H1 (cell line): ENCODE measurements around the gene FHIT. TPM values are rescaled to one million over a fixed set of nuclear protein-coding genes. Genes with fewer than 3 reads are reported as not detected.

ENCODE experiments used
- CTCF ChIA-PET: fragments of 300-600 bp; sonication (Branson Sonifier 250); formaldehyde crosslinking; loops from one replicate; lab custom pipeline; 2021; ENCODE audit not compliant: partially characterized antibody; lab: Charles Lee
- POLR2A ChIA-PET: fragments of 300-600 bp; sonication (Branson Sonifier 250); formaldehyde crosslinking; loops from one replicate; lab custom pipeline; 2021; ENCODE audit warnings: inconsistent platforms; ENCODE audit not compliant: partially characterized antibody; lab: Charles Lee
- DNase-seq, 2 experiments: peaks; one replicate each; pipeline versions ENCODE4 v3.0.0 to v3.0.0-alpha.2; 2010 to 2022; ENCODE audit warnings: low spot score in 2 of 2, low read depth in 1 of 2, mixed read lengths in 1 of 2
- FAIRE-seq: peaks from 2 replicates; lab custom pipeline; 2011; peaks lifted over from hg19 to GRCh38; lab: Jason Lieb, UNC
- H2AFZ ChIP-seq: 2 replicates; pipeline ENCODE4 v1.8.1; 2012; ENCODE audit warnings: low read length, inconsistent platforms
- H2AK5ac ChIP-seq: 2 replicates; pipeline ENCODE4 v1.6.1; 2013; ENCODE audit warnings: low read depth, low read length
- H2BK120ac ChIP-seq: replicated peaks from 2 replicates; pipeline ENCODE3; 2013; ENCODE audit warnings: low read depth, low read length, inconsistent platforms
- H2BK12ac ChIP-seq: 2 replicates; pipeline ENCODE4 v1.6.1; 2013; ENCODE audit warnings: low read depth, low read length
- H2BK15ac ChIP-seq: 2 replicates; pipeline ENCODE4 v1.6.1; 2013; ENCODE audit warnings: low read length
- H2BK20ac ChIP-seq: 2 replicates; pipeline ENCODE4 v1.6.1; 2013; ENCODE audit warnings: low read length
- H2BK5ac ChIP-seq: 2 replicates; pipeline ENCODE4 v1.6.1; 2013; ENCODE audit warnings: low read depth, low read length
- H3K14ac ChIP-seq: 2 replicates; pipeline ENCODE4 v1.6.1; 2013; ENCODE audit warnings: inconsistent platforms; ENCODE audit not compliant: insufficient read length
- H3K18ac ChIP-seq: 2 replicates; pipeline ENCODE4 v1.6.1; 2013; ENCODE audit warnings: low read length; ENCODE audit errors: extremely low read depth
- H3K23ac ChIP-seq: 2 replicates; pipeline ENCODE4 v1.6.1; 2013; ENCODE audit warnings: inconsistent platforms; ENCODE audit not compliant: insufficient read length
- H3K23me2 ChIP-seq: 2 replicates; pipeline ENCODE4 v1.6.1; 2013; ENCODE audit warnings: low read depth, low read length
- H3K27ac ChIP-seq: 2 replicates; pipeline ENCODE4 v1.6.1; 2011; ENCODE audit warnings: low read depth, low read length, inconsistent platforms
- H3K27me3 ChIP-seq, 4 experiments: replicated peaks in 1 of 4; 1 replicate in 1 of 4; 2 replicates in 3 of 4; pipeline versions ENCODE4 v1.6.1 to v1.8.1; 2011 to 2013; ENCODE audit warnings: low read length in 3 of 4, mild to moderate bottlenecking in 3 of 4, inconsistent platforms in 2 of 4, mixed read lengths in 2 of 4, moderate library complexity in 1 of 4; ENCODE audit not compliant: control insufficient read depth in 3 of 4, insufficient read depth in 3 of 4; ENCODE audit errors: extremely low read depth in 1 of 4
- H3K36me3 ChIP-seq, 4 experiments: 2 replicates each; pipeline versions ENCODE4 v1.6.1 to v1.8.1; 2011 to 2013; ENCODE audit warnings: mild to moderate bottlenecking in 4 of 4, low read length in 3 of 4, moderate library complexity in 2 of 4, control low read depth in 1 of 4, inconsistent platforms in 1 of 4; ENCODE audit not compliant: insufficient read depth in 4 of 4, control insufficient read depth in 2 of 4
- H3K4ac ChIP-seq: replicated peaks from 2 replicates; pipeline ENCODE3; 2013; ENCODE audit warnings: low read length, low read depth, mixed read lengths, inconsistent platforms; ENCODE audit not compliant: insufficient read length
- H3K4me1 ChIP-seq, 4 experiments: replicated peaks in 1 of 4; 1 replicate in 1 of 4; 2 replicates in 3 of 4; pipeline versions ENCODE4 v1.6.1 to v1.8.1; 2011 to 2013; ENCODE audit warnings: low read length in 3 of 4, inconsistent platforms in 2 of 4, mixed read lengths in 1 of 4; ENCODE audit not compliant: insufficient read depth in 4 of 4, control insufficient read depth in 3 of 4
- H3K4me2 ChIP-seq, 2 experiments: 2 replicates each; pipeline versions ENCODE4 v1.6.1 to v1.8.1; 2011 to 2013; ENCODE audit warnings: low read depth in 2 of 2, low read length in 2 of 2, control low read depth in 1 of 2, inconsistent platforms in 1 of 2, mild to moderate bottlenecking in 1 of 2; ENCODE audit not compliant: insufficient read depth in 1 of 2
- H3K4me3 ChIP-seq, 4 experiments: fragments of 200-600, 300-600 bp in 1 of 4; sonication (generic), shearing (Covaris generic), sonication (Bioruptor Twin) in 1 of 4; 2 replicates each; pipeline versions ENCODE4 v1.5.1 to v1.8.1; 2011 to 2016; ENCODE audit warnings: low read length in 4 of 4, low read depth in 3 of 4, control low read depth in 2 of 4, inconsistent platforms in 2 of 4, mild to moderate bottlenecking in 2 of 4, mixed read lengths in 1 of 4, moderate library complexity in 1 of 4; ENCODE audit not compliant: insufficient read depth in 2 of 4; ENCODE audit errors: extremely low read depth in 1 of 4
- H3K56ac ChIP-seq: replicated peaks from 2 replicates; pipeline ENCODE3; 2013; ENCODE audit warnings: low read depth, mild to moderate bottlenecking, mixed read lengths, low read length, inconsistent platforms; ENCODE audit not compliant: insufficient read length
- H3K79me1 ChIP-seq: 2 replicates; pipeline ENCODE4 v1.6.1; 2013; ENCODE audit warnings: low read depth, low read length, control low read depth
- H3K79me2 ChIP-seq, 2 experiments: 2 replicates each; pipeline versions ENCODE4 v1.6.1 to v1.8.1; 2012 to 2013; ENCODE audit warnings: low read length in 2 of 2, mild to moderate bottlenecking in 2 of 2, inconsistent platforms in 1 of 2; ENCODE audit not compliant: insufficient read depth in 2 of 2, control insufficient read depth in 1 of 2
- H3K9ac ChIP-seq, 4 experiments: replicated peaks in 1 of 4; 1 replicate in 1 of 4; 2 replicates in 3 of 4; pipeline versions ENCODE4 v1.6.1 to v1.8.1; 2011 to 2013; ENCODE audit warnings: low read depth in 3 of 4, low read length in 3 of 4, control low read depth in 2 of 4, mild to moderate bottlenecking in 2 of 4, moderate library complexity in 2 of 4, inconsistent platforms in 1 of 4; ENCODE audit errors: extremely low read depth in 1 of 4
- H3K9me3 ChIP-seq, 2 experiments: 2 replicates each; pipeline versions ENCODE4 v1.6.1 to v1.8.1; 2012 to 2013; ENCODE audit warnings: mild to moderate bottlenecking in 2 of 2, moderate library complexity in 2 of 2, control low read depth in 1 of 2, inconsistent platforms in 1 of 2, low read depth in 1 of 2, low read length in 1 of 2, mixed read lengths in 1 of 2; ENCODE audit not compliant: insufficient read depth in 2 of 2
- H4K20me1 ChIP-seq, 2 experiments: replicated peaks in 1 of 2; 2 replicates each; pipeline versions ENCODE3 to v1.8.1; 2011 to 2013; ENCODE audit warnings: inconsistent platforms in 2 of 2, low read length in 2 of 2, mild to moderate bottlenecking in 1 of 2; ENCODE audit not compliant: insufficient read depth in 2 of 2, control insufficient read depth in 1 of 2
- H4K5ac ChIP-seq: 2 replicates; pipeline ENCODE4 v1.6.1; 2013; ENCODE audit warnings: low read length, low read depth, mixed read lengths, inconsistent platforms; ENCODE audit not compliant: insufficient read length
- H4K8ac ChIP-seq: 2 replicates; pipeline ENCODE4 v1.8.0; 2013; ENCODE audit warnings: mild to moderate bottlenecking, moderate library complexity, low read length, inconsistent platforms; ENCODE audit not compliant: insufficient read depth; ENCODE audit errors: extremely low read depth
- H4K91ac ChIP-seq: replicated peaks from 2 replicates; pipeline ENCODE3; 2013; ENCODE audit warnings: low read length, mixed read lengths, inconsistent platforms; ENCODE audit not compliant: insufficient read length
- BRCA1 ChIP-seq: IDR thresholded peaks from 2 replicates; pipeline ENCODE4 v1.6.1; 2012; ENCODE audit warnings: low read depth, low read length, improper control_type of control experiment
- CBX8 ChIP-seq: fragments of 300-800, 300-1000 bp; sonication (generic); IDR thresholded peaks from 2 replicates; pipeline ENCODE4 v1.7.1; 2016; ENCODE audit warnings: low read depth, low read length, borderline replicate concordance
- EZH2 ChIP-seq: fragments of 200-600 bp; sonication (generic); IDR thresholded peaks from 2 replicates; pipeline ENCODE4 v1.7.1; 2012; ENCODE audit warnings: low read depth, mild to moderate bottlenecking, moderate library complexity, low read length, inconsistent platforms; ENCODE audit not compliant: severe bottlenecking
- HDAC2 ChIP-seq, 2 experiments: fragments of 300-600 bp in 1 of 2; sonication (generic) in 1 of 2; IDR thresholded peaks; 2 replicates each; pipeline ENCODE4 v1.6.1; 2011 to 2012; ENCODE audit warnings: low read depth in 2 of 2, low read length in 2 of 2, mild to moderate bottlenecking in 2 of 2, moderate library complexity in 2 of 2, borderline replicate concordance in 1 of 2, inconsistent platforms in 1 of 2
- SP2 ChIP-seq: IDR thresholded peaks from 2 replicates; pipeline ENCODE4 v1.6.1; 2012; ENCODE audit warnings: mild to moderate bottlenecking, low read length, inconsistent platforms
- WGBS, 2 experiments: shearing (Covaris generic) in 1 of 2; methylation state at CpG; one replicate each; pipeline versions ENCODE4 v1.1.6 to v1.1.7; 2013 to 2015; ENCODE audit warnings: low lambda C conversion rate in 2 of 2, mixed read lengths in 2 of 2, inconsistent platforms in 1 of 2, low coverage in 1 of 2, missing lambda C conversion rate in 1 of 2; ENCODE audit not compliant: insufficient replicate concordance in 2 of 2, insufficient coverage in 1 of 2, insufficient read length in 1 of 2; ENCODE audit errors: extremely low coverage in 1 of 2, missing lambda C conversion rate in 1 of 2; 5-methylcytosine and 5-hydroxymethylcytosine counted together
- polyA plus RNA-seq, 7 experiments: library from polyadenylated mRNA; depleted of rRNA in 3 of 7; stranded (reverse) in 5 of 7; unstranded in 2 of 7; fragments of >200 nt in 5 of 7; fragments of 200-250 nt in 2 of 7; gene quantifications; 1 replicate in 5 of 7; 2 replicates in 1 of 7; 4 replicates in 1 of 7; pipeline versions ENCODE4 v1.2.1 to v1.2.3, GENCODE V29; 2011 to 2013; ENCODE audit warnings: missing spikeins in 2 of 7, mixed read lengths in 2 of 7
- total RNA-seq: library from RNA; stranded (reverse); fragmentation: NEBNext Ultra II Directional; extraction: Animal tissue kit (Norgen Biotek cat#: 25700); gene quantifications from 2 replicates; pipeline ENCODE4 v1.2.1, GENCODE V29; 2021
- TF ChIP-seq, protein P1 (sequence below): IDR thresholded peaks from 2 replicates; pipeline ENCODE4 v1.6.1; 2011; ENCODE audit warnings: low read depth, mild to moderate bottlenecking, low read length; ENCODE audit not compliant: insufficient read depth

FHIT gene
- total and polyA plus RNA-seq, 2 of the 8 experiments (the other 6 are each of a cell fraction or from before 2014, with no cell fraction given) = 1.2 to 3.2 TPM

DNA sequence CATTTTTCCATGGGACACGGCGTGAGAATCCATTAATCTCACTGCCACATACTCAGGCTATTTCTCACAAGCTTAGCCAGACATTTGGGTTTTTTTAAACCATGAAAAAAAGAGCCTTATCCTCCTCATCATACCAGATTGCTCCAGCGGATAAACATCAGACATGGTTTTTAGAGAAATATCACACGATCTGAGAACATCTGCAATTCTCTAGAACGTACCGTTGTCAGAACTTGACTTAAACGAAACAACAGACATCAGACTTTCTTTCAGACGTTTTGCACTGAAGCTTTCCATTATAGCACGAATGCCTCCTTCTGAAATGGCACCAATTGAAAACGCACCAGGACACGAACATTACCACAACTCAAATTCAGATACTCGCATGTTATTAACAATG lies 1457.3 kb downstream of the FHIT start:
- Histone ChIP-seq H2AK5ac (no peak overlapping the region), H3K9me3 (no peaks in the 10 kb centered on the region), H3K4me3 (no peak overlapping the region), H3K27ac (no peak overlapping the region), H3K79me1 (no peaks in the 10 kb centered on the region), H4K91ac (no peak overlapping the region), H2BK12ac (no peak overlapping the region), H3K56ac (no peak overlapping the region), H4K8ac (no peak overlapping the region), H3K36me3 (no peaks in the 10 kb centered on the region), H2BK15ac (no peak overlapping the region), H2AFZ (no peak overlapping the region), H4K20me1 (no peaks in the 10 kb centered on the region), H4K5ac (no peak overlapping the region), H2BK20ac (no peak overlapping the region), H3K4me1 (no peaks in the 10 kb centered on the region), H3K79me2 (no peaks in the 10 kb centered on the region), H3K23me2 (no peaks in the 10 kb centered on the region), H3K14ac (no peak overlapping the region), H3K4me2 (no peak overlapping the region), H3K4ac (no peak overlapping the region), H3K9ac (no peak overlapping the region), H3K18ac (no peak overlapping the region), H3K23ac (no peak overlapping the region), H3K27me3 (no peaks in the 10 kb centered on the region; a peak in 1 of 7 replicates), H2BK5ac (no peak overlapping the region), H2BK120ac (no peak overlapping the region)
- TF ChIP-seq, protein P1, sequence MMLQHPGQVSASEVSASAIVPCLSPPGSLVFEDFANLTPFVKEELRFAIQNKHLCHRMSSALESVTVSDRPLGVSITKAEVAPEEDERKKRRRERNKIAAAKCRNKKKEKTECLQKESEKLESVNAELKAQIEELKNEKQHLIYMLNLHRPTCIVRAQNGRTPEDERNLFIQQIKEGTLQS = no peak
- TF ChIP-seq BRCA1 (no peak), SP2 (no peak), CBX8 (no peak), EZH2 (no peak), HDAC2 (IDR thresholded peaks at IDR 0.05; ENCODE audit: borderline replicate concordance in 1 of 2, low read depth in 2 of 2, low read length in 2 of 2) (no peak)
- CTCF ChIA-PET = interaction anchor here (1.8 kb wide), 1 partner anchor 219 kb away, joined by 7 read pairs; no protein-coding TSS in a partner anchor
- 93% methylated on average over 12 of the region's 12 CpGs; no CpG with 5 or more reads in 1 of the 2 experiments for WGBS, 2 experiments
- DNase-seq (no peak), FAIRE-seq (no peak)
- POLR2A ChIA-PET = no interaction called here
